ENCODE measurements around the gene FHOD3.
"Not testable (repeated sequence)": the region's sequence is repeated elsewhere in the genome, so short reads cannot be mapped to it uniquely, and the experiment has no call there.

The FHOD3 gene

DNA sequence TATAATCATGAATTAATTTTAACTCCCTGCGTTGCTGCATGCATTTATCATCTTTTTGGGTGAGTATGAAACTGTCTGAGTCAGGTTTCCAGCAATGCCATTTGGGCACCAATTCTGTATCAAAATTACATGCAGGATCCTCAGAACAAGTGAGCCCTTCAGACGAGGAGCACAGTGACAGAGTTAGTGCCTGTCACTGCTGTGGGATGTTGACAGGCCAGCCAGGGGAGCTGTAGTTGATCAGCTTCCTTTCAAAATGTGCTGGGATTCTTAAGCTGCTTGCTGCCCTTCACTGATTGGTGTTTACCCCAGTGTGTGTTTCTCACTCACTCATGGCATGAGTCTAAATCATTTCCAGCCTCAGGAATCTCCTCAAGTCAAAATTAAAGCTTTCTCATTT is 422.1 kb downstream of the FHOD3 start:
- TF ChIP-seq, protein P1, sequence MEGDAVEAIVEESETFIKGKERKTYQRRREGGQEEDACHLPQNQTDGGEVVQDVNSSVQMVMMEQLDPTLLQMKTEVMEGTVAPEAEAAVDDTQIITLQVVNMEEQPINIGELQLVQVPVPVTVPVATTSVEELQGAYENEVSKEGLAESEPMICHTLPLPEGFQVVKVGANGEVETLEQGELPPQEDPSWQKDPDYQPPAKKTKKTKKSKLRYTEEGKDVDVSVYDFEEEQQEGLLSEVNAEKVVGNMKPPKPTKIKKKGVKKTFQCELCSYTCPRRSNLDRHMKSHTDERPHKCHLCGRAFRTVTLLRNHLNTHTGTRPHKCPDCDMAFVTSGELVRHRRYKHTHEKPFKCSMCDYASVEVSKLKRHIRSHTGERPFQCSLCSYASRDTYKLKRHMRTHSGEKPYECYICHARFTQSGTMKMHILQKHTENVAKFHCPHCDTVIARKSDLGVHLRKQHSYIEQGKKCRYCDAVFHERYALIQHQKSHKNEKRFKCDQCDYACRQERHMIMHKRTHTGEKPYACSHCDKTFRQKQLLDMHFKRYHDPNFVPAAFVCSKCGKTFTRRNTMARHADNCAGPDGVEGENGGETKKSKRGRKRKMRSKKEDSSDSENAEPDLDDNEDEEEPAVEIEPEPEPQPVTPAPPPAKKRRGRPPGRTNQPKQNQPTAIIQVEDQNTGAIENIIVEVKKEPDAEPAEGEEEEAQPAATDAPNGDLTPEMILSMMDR (IDR thresholded peaks at IDR 0.05; ENCODE audit: extremely low read depth, missing control alignments), result no peak
- no peak for DNase-seq (ENCODE audit: low spot score)

DNA sequence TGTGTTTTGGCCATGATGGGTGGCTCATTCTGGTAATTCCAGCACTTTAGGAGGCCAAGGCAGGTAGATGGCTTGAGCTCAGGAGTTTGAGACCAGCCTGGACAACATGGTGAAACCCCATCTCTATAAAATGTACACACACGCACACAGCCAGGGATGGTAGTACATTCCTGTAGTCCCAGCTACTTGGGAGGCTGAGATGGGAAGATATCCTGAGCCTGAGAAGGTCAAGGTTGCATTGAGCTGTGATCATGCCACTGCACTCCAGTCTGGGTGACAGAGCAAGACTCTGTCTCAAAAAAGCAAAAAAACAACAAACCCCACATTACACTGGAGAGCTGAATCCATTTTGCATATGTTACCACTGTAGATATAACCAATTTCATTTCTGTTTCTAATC is 423.8 kb downstream of the FHOD3 start:
- DNase-seq (ENCODE audit: low spot score), result not testable (repeated sequence)

DNA sequence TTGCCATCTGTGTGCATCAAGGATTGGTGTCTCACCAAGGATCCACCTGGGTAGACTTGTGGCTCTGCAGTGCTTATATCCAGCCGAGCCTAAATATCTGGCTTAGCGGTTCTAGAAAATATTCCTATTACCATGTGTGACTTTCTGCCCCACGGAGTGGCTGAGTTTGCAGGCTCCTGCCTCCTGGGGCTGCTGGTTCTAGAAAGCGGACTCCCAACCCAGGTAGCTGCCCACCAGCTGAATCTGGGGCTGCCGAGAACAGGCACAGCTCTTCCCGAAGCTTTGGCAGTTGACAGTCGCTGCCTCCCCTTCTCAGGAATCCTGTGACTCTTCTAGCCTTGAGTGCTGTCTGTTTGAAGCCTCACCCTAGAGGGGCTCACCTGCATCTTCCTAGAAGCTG is 426.7 kb downstream of the FHOD3 start:
- DNase-seq (ENCODE audit: low spot score), result no peak
- TF ChIP-seq, protein P1 (IDR thresholded peaks at IDR 0.05; ENCODE audit: extremely low read depth, missing control alignments), result no peak

DNA sequence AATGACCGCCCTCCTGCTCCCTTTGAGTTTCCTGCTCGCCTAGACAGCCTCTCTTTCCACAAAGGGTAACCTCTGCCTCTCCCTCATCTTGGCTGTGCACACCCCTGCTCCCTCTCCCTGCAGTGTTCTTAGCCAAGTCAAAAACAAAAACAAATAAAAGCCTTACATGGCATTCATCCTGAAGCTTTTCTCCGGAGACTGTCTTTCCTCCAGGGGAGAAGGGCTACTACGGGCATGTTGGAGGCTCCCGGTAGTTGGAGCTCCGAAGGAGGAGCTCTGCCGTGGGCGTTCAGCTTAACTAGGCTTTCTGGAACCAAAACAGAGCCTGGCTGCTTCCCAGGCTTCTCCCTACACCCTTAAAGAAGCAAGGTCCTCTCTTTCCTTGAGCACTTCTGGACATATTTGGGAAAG is 427.1 kb downstream of the FHOD3 start:
- TF ChIP-seq, protein P1 (IDR thresholded peaks at IDR 0.05; ENCODE audit: extremely low read depth, missing control alignments), result no peak
- DNase-seq (ENCODE audit: low spot score), result no peak

DNA sequence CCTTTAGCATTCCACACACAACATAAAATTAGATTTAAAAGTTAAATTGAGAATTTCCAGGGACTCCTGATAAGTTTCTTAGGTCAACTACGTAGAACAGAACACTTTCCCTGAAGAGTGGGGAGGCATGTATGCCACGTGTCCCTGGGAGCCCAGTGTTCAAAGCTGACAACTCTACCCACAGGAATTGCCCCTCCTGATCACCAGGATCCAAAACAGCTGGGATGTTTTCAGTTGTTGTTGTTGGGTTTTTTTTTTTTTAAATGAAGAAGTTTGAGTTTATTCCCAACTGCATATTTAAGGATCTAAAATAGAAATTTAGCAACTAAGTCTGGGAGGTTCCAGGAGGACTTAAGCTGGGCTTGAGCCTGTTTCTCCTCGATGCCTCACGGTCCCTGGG is 430.8 kb downstream of the FHOD3 start:
- DNase-seq (ENCODE audit: low spot score), result no peak
- TF ChIP-seq, protein P1 (IDR thresholded peaks at IDR 0.05; ENCODE audit: extremely low read depth, missing control alignments), result no peak

DNA sequence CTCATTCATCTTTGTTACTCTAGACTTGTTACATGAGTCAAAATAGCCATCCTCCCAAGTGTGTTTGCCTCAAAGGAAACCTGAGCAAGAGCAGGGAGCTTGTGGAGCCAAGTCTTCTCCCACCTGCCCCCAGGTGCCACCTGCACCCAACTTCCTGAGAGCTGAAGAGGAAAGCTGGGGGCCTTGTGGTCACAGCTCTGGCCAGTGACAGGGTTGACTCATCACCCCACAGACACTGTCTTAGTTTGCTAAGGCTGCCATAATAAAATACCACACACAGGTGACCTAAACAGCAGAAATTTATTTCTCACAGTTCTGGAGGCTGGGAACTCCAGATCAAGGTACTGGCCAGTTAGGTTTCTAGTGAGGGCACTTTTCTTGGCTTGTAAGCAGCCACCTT is 431.7 kb downstream of the FHOD3 start:
- TF ChIP-seq, protein P1 (IDR thresholded peaks at IDR 0.05; ENCODE audit: extremely low read depth, missing control alignments), result no peak

DNA sequence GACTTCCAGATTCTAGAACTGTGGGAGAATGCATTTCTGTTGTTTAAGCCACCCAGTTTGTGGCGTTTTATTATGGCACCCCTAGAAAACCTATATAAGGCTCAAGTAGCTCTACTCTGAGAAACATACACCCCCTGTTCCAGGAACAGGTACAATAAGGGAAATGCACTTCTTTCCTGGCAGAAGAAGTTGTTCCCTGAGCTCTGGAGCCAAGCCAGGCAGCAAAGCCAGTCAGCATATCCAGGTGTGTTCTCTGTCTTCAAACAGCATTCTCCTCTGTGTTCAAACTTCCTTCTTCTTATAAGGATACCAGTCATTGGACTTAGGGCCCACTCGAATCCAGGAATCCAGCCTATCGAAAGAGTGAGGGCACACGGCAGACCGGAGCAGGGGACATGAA is 434.8 kb downstream of the FHOD3 start:
- no peak for DNase-seq (ENCODE audit: low spot score)
- TF ChIP-seq, protein P1 (IDR thresholded peaks at IDR 0.05; ENCODE audit: extremely low read depth, missing control alignments), result no peak

More for the DNA sequence above, 431.7 kb downstream of the FHOD3 start:
- no peak for DNase-seq (ENCODE audit: low spot score)

DNA sequence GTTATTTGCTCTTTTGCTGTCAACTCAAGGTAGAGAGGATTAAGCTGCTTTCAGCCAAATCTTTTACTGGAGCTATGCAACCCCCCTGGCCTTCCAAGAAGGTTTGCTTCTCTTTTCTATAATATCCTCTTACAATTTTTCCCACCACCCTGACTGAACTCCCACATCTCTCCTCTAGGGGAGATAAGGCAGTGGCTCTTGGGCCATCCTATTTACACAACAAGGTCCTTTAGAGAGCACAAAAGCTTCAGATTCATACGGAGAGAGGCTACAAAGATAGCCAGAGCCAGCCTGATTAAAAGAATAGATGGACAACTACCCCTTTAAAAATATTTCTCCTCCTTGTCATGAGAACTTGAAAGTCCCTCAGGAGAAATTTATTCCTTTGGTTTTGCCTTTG is 435.6 kb downstream of the FHOD3 start:
- TF ChIP-seq, protein P1 (IDR thresholded peaks at IDR 0.05; ENCODE audit: extremely low read depth, missing control alignments), result no peak
- no peak for DNase-seq (ENCODE audit: low spot score)

Measured in GM20000 (cell line).